Activated gamma-delta T cell (primary cell): Measurements from ENCODE around the gene TPST1.
"Not testable (repeated sequence)": the region's sequence is repeated elsewhere in the genome, so short reads cannot be mapped to it uniquely, and the experiment has no call there.

Experiments used
- DNase-seq: peaks from one replicate; lab custom pipeline; 2025; lab: John Stamatoyannopoulos, UW

Gene TPST1

GRCh38 chr7:66283003-66283920, 78.1 kb downstream of the TPST1 start:
- no peak for DNase-seq

- DNase-seq: no peak
Observed at GRCh38 chr7:66296001-66296521, 90.9 kb downstream of the TPST1 start.

GRCh38 chr7:66296557-66296956, 91.4 kb downstream of the TPST1 start:
- no peak for DNase-seq

GRCh38 chr7:66297579-66297978, 92.4 kb downstream of the TPST1 start:
- no peak for DNase-seq

GRCh38 chr7:66301249-66301648, 96.1 kb downstream of the TPST1 start:
- no peak for DNase-seq

GRCh38 chr7:66301737-66302136, 96.6 kb downstream of the TPST1 start:
- DNase-seq: no peak

GRCh38 chr7:66303454-66304155, 98.5 kb downstream of the TPST1 start:
- no peak for DNase-seq

- no peak for DNase-seq
Observed at GRCh38 chr7:66304536-66304935, 99.4 kb downstream of the TPST1 start.

GRCh38 chr7:66306243-66306642, 101.1 kb downstream of the TPST1 start:
- no peak for DNase-seq

GRCh38 chr7:66307591-66308215, 102.6 kb downstream of the TPST1 start:
- DNase-seq: no peak

- no peak for DNase-seq
Observed at GRCh38 chr7:66308411-66308810, 103.3 kb downstream of the TPST1 start.

GRCh38 chr7:66310620-66311019, 105.5 kb downstream of the TPST1 start:
- DNase-seq: no peak

GRCh38 chr7:66313886-66314568, 108.9 kb downstream of the TPST1 start:
- DNase-seq: no peak

GRCh38 chr7:66315192-66315591, 110.1 kb downstream of the TPST1 start:
- DNase-seq: no peak

GRCh38 chr7:66319407-66319979, 114.4 kb downstream of the TPST1 start:
- DNase-seq: no peak

- DNase-seq: no peak
Observed at GRCh38 chr7:66321283-66321682, 116.1 kb downstream of the TPST1 start.

GRCh38 chr7:66323114-66323796, 118.1 kb downstream of the TPST1 start:
- no peak for DNase-seq

GRCh38 chr7:66324985-66325384, 119.9 kb downstream of the TPST1 start:
- not testable (repeated sequence) for DNase-seq

- no peak for DNase-seq
Observed at GRCh38 chr7:66326501-66327215, 121.5 kb downstream of the TPST1 start.

GRCh38 chr7:66330961-66331360, 125.8 kb downstream of the TPST1 start:
- no peak for DNase-seq
